GM18520 (cell line): ENCODE measurements around the gene DHRS3.
"Not testable (repeated sequence)": the region's sequence is repeated elsewhere in the genome, so short reads cannot be mapped to it uniquely, and the experiment has no call there.

Source experiments
- ATAC-seq: cut with Tn5 transposase; IDR thresholded peaks from one replicate; pipeline ENCODE4 v1.9.1; 2021; ENCODE audit not compliant: unreplicated experiment

DHRS3 gene

GRCh38 chr1:12617901-12618660 is at the start of gene DHRS3:
Gene DHRS3 (minus strand): TSS chr1:12618210. CDS start chr1:12617348, 862 bp downstream.
- ATAC-seq: no peak

GRCh38 chr1:12666141-12666735 is 48.2 kb upstream of the DHRS3 start:
- ATAC-seq: no peak

GRCh38 chr1:12665511-12665910 is 47.5 kb upstream of the DHRS3 start:
- ATAC-seq: no peak

GRCh38 chr1:12662556-12662955 is 44.5 kb upstream of the DHRS3 start:
- no peak for ATAC-seq

GRCh38 chr1:12661606-12662219 is 43.7 kb upstream of the DHRS3 start:
- no peak for ATAC-seq

- no peak for ATAC-seq
Measured at GRCh38 chr1:12658531-12659453, 40.8 kb upstream of the DHRS3 start.

- ATAC-seq: not testable (repeated sequence)
Measured at GRCh38 chr1:12657885-12658512, 40.0 kb upstream of the DHRS3 start.

- no peak for ATAC-seq
Measured at GRCh38 chr1:12657060-12657884, 39.3 kb upstream of the DHRS3 start.

- ATAC-seq: no peak
Measured at GRCh38 chr1:12656575-12656974, 38.6 kb upstream of the DHRS3 start.

GRCh38 chr1:12654657-12655056 is 36.6 kb upstream of the DHRS3 start:
- no peak for ATAC-seq

GRCh38 chr1:12654004-12654567 is 36.1 kb upstream of the DHRS3 start:
- no peak for ATAC-seq

GRCh38 chr1:12649971-12650421 is 32.0 kb upstream of the DHRS3 start:
- no peak for ATAC-seq

- no peak for ATAC-seq
Measured at GRCh38 chr1:12648741-12649140, 30.7 kb upstream of the DHRS3 start.

- ATAC-seq: not testable (repeated sequence)
Measured at GRCh38 chr1:12645401-12645800, 27.4 kb upstream of the DHRS3 start.

- ATAC-seq: no peak
Measured at GRCh38 chr1:12644829-12645228, 26.8 kb upstream of the DHRS3 start.

- ATAC-seq: no peak
Measured at GRCh38 chr1:12644237-12644636, 26.2 kb upstream of the DHRS3 start.

GRCh38 chr1:12643785-12644184 is 25.8 kb upstream of the DHRS3 start, which contains the start of gene AADACL4:
Gene AADACL4 (plus strand): TSS chr1:12644085. CDS start chr1:12644547, 462 bp downstream.
- no peak for ATAC-seq

GRCh38 chr1:12643079-12643478 is 25.1 kb upstream of the DHRS3 start:
- no peak for ATAC-seq

GRCh38 chr1:12640958-12641272 is 22.9 kb upstream of the DHRS3 start:
- ATAC-seq: no peak
